Superior temporal gyrus (tissue), 1 donor: Measurements from ENCODE around the gene MYO1G.
A peak's percentile ranks its signal among the peaks of the same experiment; 100 is the strongest.
"Not testable (repeated sequence)": the region's sequence is repeated elsewhere in the genome, so short reads cannot be mapped to it uniquely, and the experiment has no call there.

Experiments used
- DNase-seq: peaks from one replicate; pipeline ENCODE4 v3.0.0-alpha.2; 2016; ENCODE audit errors: extremely low spot score

MYO1G gene

GRCh38 chr7:44943631-44944030, 35.2 kb downstream of the MYO1G start:
- DNase-seq = no peak

- no peak for DNase-seq
Observed at GRCh38 chr7:44937426-44937825, 41.4 kb downstream of the MYO1G start.

DNA sequence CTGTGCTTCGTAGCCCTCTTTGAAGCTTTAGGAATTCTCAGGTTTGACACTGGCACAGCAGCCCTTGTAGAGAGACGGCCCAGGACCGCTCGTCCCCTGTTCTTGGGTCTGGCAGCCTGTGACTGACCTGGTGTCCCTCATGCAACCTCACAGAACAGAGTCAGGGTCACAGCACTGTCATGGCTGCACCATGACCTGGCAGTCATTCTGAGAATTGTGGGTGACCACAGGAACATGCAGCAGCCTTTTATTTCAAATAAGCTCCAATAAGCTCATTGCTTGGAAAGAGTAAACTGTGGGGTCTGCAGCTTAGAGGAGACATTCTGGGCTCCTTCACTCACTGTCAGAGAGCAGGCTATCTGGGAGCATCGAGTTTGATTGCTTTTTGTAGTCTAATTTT, 42.5 kb downstream of the MYO1G start:
- no peak for DNase-seq

DNA sequence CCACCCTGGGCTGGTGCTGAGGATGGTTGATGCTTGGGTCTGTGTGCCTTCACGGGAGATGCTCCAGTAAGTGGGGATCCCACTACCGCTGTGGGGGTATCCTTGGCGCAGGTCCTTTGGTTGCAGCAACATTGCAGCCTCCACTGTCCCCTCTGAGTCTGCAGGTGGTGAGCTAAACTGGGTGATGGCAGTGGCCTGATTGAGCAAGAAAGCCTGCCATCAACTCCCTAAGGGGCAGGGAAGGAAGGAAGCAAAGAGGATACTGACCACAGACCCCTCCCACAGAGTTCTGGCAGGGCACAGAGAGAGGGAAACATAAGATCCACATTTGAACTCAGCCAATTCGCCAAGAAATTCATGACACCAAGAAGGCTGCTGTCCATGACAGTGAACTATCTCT, 43.2 kb downstream of the MYO1G start:
- DNase-seq = no peak

DNA sequence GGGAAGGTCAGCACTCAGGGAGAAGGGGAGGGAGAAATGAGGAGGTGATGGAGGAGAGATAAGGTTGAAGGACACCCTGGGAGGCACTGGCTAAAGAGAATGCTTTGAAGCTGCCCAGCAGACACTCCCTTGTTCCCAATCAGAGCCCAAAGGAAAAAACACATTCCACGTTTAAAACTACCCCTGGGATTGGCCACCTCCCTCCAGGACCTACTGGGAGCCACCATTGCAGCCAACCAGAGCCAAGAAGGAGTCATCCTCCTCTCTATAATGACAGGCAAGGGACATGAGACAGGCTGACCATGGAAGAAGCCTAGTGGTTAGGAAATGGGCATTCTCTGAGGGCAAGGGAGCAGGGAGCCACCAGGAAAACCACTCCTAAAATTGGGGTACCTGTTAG, 43.8 kb downstream of the MYO1G start:
- DNase-seq = no peak

- DNase-seq = not testable (repeated sequence)
Observed at GRCh38 chr7:44934510-44934909, 44.3 kb downstream of the MYO1G start.

DNA sequence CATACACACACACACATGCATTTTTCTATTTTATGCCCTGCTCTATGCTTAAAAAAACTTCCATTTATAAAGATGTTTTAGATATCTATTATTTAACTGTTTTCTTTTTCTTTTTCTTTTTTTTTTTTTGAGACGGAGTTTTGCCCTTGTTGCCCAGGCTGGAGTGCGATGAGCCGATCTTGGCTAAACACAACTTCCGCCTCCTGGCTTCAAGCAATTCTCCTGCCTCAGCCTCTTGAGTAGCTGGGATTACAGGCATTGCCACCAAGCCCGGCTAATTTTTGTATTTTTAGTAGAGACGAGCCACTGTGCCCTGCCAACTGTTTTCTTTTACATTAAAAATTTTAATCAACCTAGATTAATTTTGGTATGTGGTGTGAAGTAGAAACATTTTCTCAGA, 47.9 kb downstream of the MYO1G start:
- no peak for DNase-seq

DNA sequence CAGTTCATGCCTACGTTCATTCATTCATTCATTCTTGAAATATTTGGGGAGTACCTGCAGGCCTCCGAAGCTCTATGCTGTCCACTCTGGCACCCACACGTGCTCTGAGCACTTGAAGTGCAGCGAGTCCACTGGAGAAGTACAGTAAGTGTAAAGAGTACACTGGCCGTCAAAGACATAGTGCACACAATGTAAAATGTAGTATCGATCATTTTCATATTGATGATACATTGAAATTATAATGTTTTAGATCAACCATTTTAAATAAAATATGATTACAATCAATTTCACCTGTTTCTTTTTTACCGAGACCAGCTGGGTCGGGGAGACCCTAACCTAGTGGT, 56.5 kb downstream of the MYO1G start:
- DNase-seq = no peak

DNA sequence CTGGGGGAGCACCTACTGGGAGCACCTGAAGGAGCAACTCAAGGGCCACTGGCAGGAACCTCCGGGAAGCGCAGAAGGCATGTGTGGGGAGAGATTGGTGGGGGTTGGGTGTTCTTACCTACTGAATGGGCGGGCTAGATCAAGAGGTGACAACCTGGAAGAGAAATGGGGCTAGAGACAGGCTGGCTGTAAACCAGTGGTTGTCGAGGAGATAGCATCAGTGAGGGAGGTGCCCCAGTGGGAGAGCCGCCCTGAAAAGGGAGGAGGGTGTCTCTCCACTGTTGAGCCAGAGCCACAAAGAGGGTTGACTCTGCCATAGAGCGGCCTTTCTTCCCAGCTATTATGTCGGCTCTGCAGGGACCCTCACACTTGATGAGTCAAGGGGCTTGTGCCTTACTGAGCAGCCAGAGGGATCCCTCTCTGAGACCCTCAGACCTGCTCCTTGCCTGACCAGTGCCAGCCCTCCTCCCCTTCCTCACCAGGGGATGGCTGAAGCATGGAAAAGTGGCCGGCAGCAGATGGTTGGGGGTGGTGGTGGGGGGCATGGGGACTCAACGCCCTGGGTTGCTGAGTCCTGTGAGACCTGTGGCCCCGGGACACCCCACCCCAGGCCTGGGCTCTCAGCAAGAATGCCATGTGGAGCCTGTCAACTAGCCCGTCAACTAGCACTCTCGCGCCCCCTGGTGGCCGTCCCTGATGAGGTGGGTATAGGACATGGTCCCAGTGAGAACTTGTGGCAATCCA, 57.0 kb downstream of the MYO1G start:
- DNase-seq = peak; percentile 92

DNA sequence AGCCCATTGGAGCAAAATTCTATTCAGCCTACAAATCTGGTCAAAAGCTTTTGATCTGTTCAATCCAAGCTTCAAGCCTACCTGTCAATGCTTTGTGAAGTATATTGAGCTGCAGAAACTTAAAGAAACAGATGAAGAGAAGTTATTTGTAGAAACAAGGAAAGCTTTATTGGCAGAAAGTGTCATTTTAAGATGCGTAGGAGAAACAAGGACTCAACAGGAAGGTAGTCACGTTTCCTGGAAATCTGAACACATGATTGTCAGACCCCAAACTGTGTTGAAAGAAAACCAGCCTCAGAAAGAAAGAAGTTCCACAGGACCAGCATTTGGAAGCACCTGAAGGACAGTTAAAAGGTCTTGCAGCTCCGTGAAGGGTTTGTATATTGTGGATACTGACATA, 58.7 kb downstream of the MYO1G start:
- no peak for DNase-seq

DNA sequence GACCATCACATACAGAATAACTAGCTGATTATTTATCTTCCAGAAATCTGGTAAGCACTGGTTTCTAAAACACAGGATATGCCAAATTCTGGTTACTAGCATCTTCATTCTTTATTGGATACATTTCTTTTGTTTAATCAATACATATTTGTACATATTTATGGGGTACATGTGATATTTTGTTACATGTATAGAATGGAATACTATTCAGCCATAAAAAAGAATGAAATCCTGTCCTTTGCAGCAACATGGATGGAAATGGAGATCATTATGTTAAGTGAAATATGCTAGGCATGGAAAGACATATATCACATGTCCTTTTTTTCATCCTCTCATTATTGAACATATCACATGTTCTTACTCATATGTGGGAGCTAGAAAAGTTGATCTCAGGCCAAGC, 60.8 kb downstream of the MYO1G start:
- no peak for DNase-seq

DNA sequence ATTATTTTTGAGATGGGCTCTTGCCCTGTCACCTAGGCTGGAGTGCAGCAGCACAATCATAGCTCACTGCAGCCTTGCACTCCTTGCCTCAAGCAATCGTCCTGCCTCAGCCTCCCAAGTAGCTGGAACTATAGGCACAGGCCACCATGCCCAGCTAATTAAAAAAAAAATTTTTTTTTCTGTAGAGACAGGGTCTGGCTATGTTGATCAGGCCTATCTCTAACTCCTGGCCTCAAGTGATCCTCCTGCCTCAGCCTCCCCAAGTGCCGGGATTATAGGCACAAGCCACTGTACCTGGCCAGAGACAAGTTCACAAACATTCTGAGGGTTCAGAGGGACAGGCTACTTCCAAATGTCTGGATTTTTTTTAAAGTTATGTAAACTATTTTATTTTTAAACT, 61.4 kb downstream of the MYO1G start:
- DNase-seq = no peak

GRCh38 chr7:44914992-44915607, 63.7 kb downstream of the MYO1G start:
- peak; percentile 42 for DNase-seq

DNA sequence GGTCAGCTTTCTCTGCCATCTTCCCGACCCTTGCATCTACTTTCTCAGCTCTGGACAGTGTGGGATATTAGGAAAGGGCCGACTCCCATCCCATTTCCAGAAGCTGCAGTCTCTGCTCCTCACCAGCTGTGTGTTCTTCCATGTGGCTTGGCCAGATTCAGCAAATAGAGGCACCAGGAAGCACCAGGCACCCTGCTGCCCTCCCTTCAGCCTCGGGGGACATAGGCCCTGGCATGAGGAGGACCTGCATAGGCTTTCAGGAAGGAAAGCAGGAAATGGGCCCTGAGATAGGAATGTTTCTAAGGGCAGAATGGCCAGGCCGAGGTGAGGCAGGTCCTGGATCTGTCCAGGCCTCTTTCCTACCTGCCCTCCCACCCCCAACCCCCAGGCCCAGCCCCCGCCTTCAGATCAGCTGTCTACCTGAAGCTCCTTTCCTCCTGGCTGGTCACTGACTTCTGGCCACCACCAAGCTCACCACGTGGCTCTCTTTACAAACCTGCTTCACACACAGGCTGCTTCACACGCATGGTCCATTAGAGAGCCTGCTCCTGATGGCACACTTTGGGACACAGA, 66.0 kb downstream of the MYO1G start:
- DNase-seq = no peak
